LNCAP (cell line): ENCODE measurements around the gene RBM26.

Experiments
- CTCF ChIP-seq: fragments of 450-650 bp; IDR thresholded peaks from 2 replicates; pipeline ENCODE4 v1.5.1; 2017; ENCODE audit warnings: mild to moderate bottlenecking

Gene RBM26

GRCh38 chr13:79384022-79384610 lies 21.9 kb downstream of the RBM26 start:
- TF ChIP-seq CTCF: no peak

GRCh38 chr13:79382545-79383275 lies 23.3 kb downstream of the RBM26 start:
- no peak for TF ChIP-seq CTCF

GRCh38 chr13:79380997-79381396 lies 25.1 kb downstream of the RBM26 start:
- TF ChIP-seq CTCF: no peak

- TF ChIP-seq CTCF: no peak
Measured at GRCh38 chr13:79379274-79379673, 26.8 kb downstream of the RBM26 start.

- no peak for TF ChIP-seq CTCF
Measured at GRCh38 chr13:79376843-79377242, 29.2 kb downstream of the RBM26 start.

GRCh38 chr13:79374578-79374977 lies 31.5 kb downstream of the RBM26 start:
- TF ChIP-seq CTCF: no peak

GRCh38 chr13:79373916-79374315 lies 32.1 kb downstream of the RBM26 start:
- TF ChIP-seq CTCF: no peak
